ENCODE results near the gene AXIN1. TPM values are rescaled to one million over a fixed set of nuclear protein-coding genes. Genes with fewer than 3 reads are reported as not detected.
"Not testable (repeated sequence)": the region's sequence is repeated elsewhere in the genome, so short reads cannot be mapped to it uniquely, and the experiment has no call there.

AXIN1 gene
- total RNA-seq, 1 donor from 2014 or later, result 16.4 TPM

DNA sequence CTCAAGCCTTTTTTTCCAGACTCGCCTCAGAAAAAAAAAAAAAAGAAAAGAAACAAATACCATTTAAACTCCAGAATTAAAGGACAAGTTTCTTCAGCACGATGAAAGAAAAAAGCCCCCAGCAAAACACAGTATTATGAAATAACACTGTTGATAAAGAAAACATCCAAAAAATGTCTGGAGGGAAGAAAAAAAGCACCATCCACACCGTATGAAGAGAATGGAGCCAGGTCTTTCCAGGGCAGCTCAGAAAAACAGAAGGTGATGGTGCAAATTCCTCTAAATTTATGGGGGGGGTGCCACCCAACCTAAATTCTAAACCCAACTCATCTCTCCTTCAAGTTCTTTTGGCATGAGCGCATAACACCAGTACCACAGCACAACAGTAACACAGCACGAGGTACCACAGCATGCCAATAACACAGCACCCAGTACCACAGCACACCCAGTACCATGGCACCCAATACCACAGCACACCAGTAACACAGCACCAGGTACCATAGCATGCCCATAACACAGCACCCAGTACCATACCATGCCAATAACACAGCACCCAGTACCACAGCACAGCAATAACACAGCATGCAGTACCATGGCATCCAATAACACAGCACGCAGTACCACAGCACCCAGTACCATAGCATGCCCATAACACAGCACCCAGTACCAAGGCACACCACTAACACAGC lies 19.0 kb downstream of the AXIN1 start:
- no peak overlapping the region for H3K4me3 Mint-ChIP-seq (ENCODE audit: unreplicated experiment)

GRCh38 chr16:331181-331814 lies 21.2 kb downstream of the AXIN1 start:
- not testable (repeated sequence) for H3K27me3 Mint-ChIP-seq (ENCODE audit: unreplicated experiment); H3K4me3 Mint-ChIP-seq (ENCODE audit: unreplicated experiment); H3K36me3 Mint-ChIP-seq (ENCODE audit: unreplicated experiment); H3K27ac Mint-ChIP-seq (ENCODE audit: unreplicated experiment); H3K9me3 Mint-ChIP-seq (ENCODE audit: unreplicated experiment); DNase-seq; H3K4me1 Mint-ChIP-seq (ENCODE audit: low read depth, unreplicated experiment)

More for the DNA sequence above, 19.0 kb downstream of the AXIN1 start:
- H3K27ac Mint-ChIP-seq (ENCODE audit: unreplicated experiment), result no peak overlapping the region
- no peak for DNase-seq
- H3K27me3 Mint-ChIP-seq (ENCODE audit: unreplicated experiment), result no peaks in the 10 kb centered on the region
- H3K4me1 Mint-ChIP-seq (ENCODE audit: low read depth, unreplicated experiment), result peaks cover 9% of the 10 kb centered on the region
- H3K36me3 Mint-ChIP-seq (ENCODE audit: unreplicated experiment), result no peaks in the 10 kb centered on the region
- no peak for TF ChIP-seq CTCF (IDR thresholded peaks at IDR 0.05; ENCODE audit: partially characterized antibody, unreplicated experiment)
- peaks cover 2% of the 10 kb centered on the region for H3K9me3 Mint-ChIP-seq (ENCODE audit: unreplicated experiment)

- Mint-ChIP-seq H3K27me3 (ENCODE audit: unreplicated experiment) (no peaks in the 10 kb centered on the region), H3K4me1 (ENCODE audit: low read depth, unreplicated experiment) (peaks cover 9% of the 10 kb centered on the region), H3K27ac (ENCODE audit: unreplicated experiment) (no peak overlapping the region), H3K36me3 (ENCODE audit: unreplicated experiment) (no peaks in the 10 kb centered on the region), H3K4me3 (ENCODE audit: unreplicated experiment) (no peak overlapping the region), H3K9me3 (ENCODE audit: unreplicated experiment) (peaks cover 2% of the 10 kb centered on the region)
- no peak for DNase-seq
- no peak for TF ChIP-seq CTCF (IDR thresholded peaks at IDR 0.05; ENCODE audit: partially characterized antibody, unreplicated experiment)
Observed at GRCh38 chr16:330741-331140, 21.8 kb downstream of the AXIN1 start.

DNA sequence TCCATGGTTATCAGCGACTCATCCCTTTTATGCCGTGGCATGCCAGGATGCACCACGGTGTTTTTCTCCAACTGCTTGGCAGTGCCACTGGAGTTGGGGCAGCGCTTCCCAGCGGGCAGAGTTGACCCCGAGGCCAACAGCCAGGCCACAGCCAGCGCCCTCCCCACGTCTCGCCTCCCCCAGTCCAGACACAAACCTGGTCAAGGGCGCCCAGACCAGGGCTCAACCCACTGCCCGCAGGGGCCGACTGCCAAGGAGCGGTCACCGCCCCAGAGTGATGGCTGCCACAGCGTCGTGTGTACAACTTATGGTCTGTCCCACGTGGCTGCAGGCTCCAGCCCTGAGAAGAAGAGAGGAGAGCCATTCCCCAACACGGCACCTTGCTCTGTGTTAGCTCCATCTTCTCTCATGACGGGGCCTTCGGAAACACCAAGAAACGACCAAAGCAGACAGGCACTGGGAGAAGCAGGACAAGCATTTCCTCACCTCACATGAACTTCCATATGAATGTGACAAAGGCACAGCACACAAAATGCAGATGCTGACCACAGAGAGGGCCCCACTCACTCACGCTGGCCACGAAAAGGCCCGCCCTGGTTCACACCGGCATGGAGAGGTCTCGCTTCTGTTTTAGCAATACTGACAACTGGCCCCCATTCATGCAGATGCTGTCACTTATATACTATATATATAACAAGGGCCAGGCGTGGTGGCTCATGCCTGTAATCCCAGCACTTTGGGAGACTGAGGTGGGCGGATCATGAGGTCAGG lies 27.0 kb downstream of the AXIN1 start:
- Mint-ChIP-seq H3K27me3 (ENCODE audit: unreplicated experiment) (peaks cover 2% of the 10 kb centered on the region), H3K4me1 (ENCODE audit: low read depth, unreplicated experiment) (peaks cover 1% of the 10 kb centered on the region), H3K9me3 (ENCODE audit: unreplicated experiment) (no peaks in the 10 kb centered on the region), H3K4me3 (ENCODE audit: unreplicated experiment) (no peak overlapping the region), H3K27ac (ENCODE audit: unreplicated experiment) (no peak overlapping the region), H3K36me3 (ENCODE audit: unreplicated experiment) (no peaks in the 10 kb centered on the region)
- TF ChIP-seq CTCF (IDR thresholded peaks at IDR 0.05; ENCODE audit: partially characterized antibody, unreplicated experiment), result no peak
- DNase-seq, result no peak

DNA sequence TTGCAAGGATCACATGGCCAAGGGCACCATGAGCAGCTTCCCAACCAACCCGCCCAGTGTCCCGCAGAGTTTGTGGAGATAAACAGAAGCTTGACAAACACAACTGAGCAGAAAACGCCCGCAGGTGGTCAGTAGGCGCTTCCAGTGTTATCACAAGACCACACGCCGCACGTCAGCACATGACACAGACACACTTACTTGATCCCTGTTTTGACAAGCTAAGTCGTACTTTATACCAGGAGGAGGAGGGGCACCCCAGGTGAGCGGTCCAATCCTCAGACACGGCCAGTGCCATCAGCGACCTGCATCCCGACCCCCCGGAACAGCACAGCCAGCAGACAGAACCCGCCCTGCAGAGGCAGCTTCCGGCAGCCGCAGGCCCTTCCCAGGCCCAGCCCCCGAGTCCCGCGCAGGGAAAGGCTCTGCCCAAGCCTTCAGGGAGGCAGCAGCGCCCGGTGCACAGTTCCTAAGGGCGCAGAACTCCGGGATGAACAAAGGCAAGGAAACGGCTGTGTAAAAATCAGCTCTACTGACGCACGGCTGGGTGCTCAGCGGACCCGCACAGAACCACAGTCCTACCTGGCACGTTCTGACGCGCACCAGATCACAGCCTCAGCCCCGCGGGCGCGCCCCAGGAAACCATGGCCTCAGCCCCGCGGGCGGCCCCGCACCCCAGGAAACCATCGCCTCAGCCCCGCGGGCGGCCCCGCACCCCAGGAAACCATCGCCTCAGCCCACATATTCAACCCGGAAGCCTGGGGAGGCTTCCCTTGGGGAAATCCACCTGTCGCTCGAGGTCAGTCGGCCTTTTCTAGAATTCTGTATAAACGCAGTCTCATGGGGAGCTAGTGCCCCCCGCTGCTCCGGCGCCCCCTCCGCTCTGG lies 27.8 kb downstream of the AXIN1 start:
- TF ChIP-seq CTCF (IDR thresholded peaks at IDR 0.05; ENCODE audit: partially characterized antibody, unreplicated experiment), result no peak
- Mint-ChIP-seq H3K27me3 (ENCODE audit: unreplicated experiment) (peaks cover 2% of the 10 kb centered on the region), H3K27ac (ENCODE audit: unreplicated experiment) (no peak overlapping the region), H3K4me1 (ENCODE audit: low read depth, unreplicated experiment) (no peaks in the 10 kb centered on the region), H3K9me3 (ENCODE audit: unreplicated experiment) (no peaks in the 10 kb centered on the region), H3K36me3 (ENCODE audit: unreplicated experiment) (no peaks in the 10 kb centered on the region), H3K4me3 (ENCODE audit: unreplicated experiment) (no peak overlapping the region)
- no peak for DNase-seq
